HG03097 (cell line): Measurements from ENCODE around the gene TTC29.
"Not testable (repeated sequence)": the region's sequence is repeated elsewhere in the genome, so short reads cannot be mapped to it uniquely, and the experiment has no call there.

Experiments
- ATAC-seq: cut with Tn5 transposase; IDR thresholded peaks from one replicate; pipeline ENCODE4 v1.9.1; 2021; ENCODE audit not compliant: unreplicated experiment, low FRiP score

TTC29 gene

DNA sequence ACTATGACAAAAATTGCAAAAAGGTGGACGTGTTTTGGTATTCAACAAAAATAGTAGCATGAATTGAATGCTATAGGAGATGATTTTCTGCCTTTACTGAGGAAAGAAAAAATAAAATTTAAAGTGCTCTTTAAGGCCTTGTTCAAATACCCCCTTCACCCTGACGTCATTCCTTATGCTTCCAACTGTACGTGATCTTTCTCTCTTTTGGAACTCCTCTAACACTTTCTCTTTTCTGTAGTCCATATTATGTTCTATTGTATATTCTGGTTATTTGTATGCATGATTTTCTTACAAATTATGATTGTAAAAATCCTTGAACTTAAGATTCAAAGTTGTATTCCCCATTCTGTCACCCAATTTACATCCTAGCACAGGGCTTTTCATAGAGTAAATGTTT, 206.5 kb downstream of the TTC29 start:
- no peak for ATAC-seq

GRCh38 chr4:146723519-146723918, 222.1 kb downstream of the TTC29 start:
- ATAC-seq = not testable (repeated sequence)

- ATAC-seq = no peak
Measured at GRCh38 chr4:146709956-146710355, 235.7 kb downstream of the TTC29 start.

DNA sequence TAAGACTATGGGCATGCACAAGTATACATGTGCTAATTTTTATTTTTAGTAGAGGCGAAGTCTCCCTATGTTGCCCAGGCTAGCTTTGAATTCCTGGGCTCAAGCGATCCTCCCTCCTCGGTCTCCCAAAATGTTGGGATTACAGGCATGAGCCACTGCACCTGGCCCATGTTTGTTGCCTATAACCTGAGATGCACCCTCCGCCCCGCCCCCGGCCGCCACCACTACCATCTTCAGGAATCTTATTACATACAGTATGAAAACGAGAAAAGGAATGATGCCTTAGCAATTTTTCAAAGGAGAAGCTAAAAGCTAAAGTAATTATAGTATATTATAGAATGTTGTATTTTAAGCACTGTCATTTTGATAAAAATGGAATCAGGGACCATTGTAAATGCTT, 245.8 kb downstream of the TTC29 start:
- ATAC-seq = no peak

DNA sequence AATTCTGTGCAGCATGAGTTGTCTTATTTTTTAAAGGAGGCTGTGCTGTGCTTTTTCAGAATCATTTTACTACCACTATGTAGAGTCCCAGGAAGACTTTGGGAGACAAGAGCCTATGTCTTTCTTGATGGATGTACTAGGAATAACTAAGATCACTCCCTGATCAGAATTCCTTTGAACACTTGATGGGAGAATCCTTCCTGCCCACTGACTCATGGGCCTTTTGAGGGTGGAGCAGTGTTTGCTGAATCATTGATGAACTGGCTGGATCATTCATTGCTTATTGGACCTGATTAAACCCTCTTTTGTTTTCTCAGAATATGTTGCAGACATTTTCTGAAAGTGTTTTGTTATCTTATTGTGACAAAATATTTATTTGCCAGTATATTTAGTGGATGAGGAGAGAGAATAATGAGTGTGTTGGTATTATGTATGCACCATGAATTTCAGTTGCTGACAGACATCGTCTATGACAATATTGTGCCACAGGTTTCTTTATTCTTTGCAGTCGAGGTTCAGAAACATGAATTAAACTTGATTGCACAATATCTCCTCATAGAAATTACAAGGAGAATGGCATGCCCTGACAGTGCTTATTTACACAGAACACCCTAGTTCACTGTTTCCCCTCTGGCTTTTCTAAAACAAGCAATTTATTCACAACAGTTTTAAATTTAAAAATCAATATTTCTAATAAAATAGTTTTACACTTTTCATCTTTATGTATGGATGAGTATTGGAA, 270.7 kb downstream of the TTC29 start:
- ATAC-seq = no peak

- not testable (repeated sequence) for ATAC-seq
Measured at GRCh38 chr4:146663968-146664311, 281.7 kb downstream of the TTC29 start.

DNA sequence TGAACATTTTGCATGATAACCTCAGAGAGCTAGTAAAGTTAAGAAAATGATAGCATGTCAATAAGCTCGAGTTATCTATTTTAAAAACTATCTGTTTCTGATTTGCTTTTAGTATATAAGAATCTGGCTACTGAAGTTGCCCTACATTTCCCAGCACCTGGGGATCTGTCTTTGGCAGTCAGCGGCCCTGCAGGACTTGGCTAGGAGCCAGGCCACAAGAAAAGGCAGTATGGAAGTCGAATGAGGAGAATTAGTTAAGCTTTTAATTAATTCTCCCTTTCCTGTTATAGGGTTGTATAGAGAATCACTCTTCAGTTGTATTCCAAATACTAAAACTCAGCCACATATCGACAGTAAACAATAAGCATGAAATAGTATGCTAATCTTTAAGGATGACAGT, 284.3 kb downstream of the TTC29 start:
- ATAC-seq = no peak
